GM12801 (cell line): ENCODE measurements around the gene SMIM12.

ENCODE experiments used
- TF ChIP-seq, protein P1 (sequence below): IDR thresholded peaks from one replicate; pipeline ENCODE4 v1.5.1; 2011; ENCODE audit warnings: control low read depth; ENCODE audit not compliant: insufficient read length; ENCODE audit errors: extremely low read depth

Gene SMIM12, protein sequence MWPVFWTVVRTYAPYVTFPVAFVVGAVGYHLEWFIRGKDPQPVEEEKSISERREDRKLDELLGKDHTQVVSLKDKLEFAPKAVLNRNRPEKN

GRCh38 chr1:34859446-34860200, at the start of gene SMIM12:
TSS of gene SMIM12 (minus strand) at chr1:34859749. CDS start at chr1:34855977, 3,772 bp downstream.
- TF ChIP-seq, protein P1, sequence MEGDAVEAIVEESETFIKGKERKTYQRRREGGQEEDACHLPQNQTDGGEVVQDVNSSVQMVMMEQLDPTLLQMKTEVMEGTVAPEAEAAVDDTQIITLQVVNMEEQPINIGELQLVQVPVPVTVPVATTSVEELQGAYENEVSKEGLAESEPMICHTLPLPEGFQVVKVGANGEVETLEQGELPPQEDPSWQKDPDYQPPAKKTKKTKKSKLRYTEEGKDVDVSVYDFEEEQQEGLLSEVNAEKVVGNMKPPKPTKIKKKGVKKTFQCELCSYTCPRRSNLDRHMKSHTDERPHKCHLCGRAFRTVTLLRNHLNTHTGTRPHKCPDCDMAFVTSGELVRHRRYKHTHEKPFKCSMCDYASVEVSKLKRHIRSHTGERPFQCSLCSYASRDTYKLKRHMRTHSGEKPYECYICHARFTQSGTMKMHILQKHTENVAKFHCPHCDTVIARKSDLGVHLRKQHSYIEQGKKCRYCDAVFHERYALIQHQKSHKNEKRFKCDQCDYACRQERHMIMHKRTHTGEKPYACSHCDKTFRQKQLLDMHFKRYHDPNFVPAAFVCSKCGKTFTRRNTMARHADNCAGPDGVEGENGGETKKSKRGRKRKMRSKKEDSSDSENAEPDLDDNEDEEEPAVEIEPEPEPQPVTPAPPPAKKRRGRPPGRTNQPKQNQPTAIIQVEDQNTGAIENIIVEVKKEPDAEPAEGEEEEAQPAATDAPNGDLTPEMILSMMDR = no peak

GRCh38 chr1:34908369-34908768, 48.8 kb upstream of the SMIM12 start:
- TF ChIP-seq, protein P1 = no peak

- TF ChIP-seq, protein P1 = no peak
These were observed 48.0 kb upstream of the SMIM12 start for GRCh38 chr1:34907487-34908090.

DNA sequence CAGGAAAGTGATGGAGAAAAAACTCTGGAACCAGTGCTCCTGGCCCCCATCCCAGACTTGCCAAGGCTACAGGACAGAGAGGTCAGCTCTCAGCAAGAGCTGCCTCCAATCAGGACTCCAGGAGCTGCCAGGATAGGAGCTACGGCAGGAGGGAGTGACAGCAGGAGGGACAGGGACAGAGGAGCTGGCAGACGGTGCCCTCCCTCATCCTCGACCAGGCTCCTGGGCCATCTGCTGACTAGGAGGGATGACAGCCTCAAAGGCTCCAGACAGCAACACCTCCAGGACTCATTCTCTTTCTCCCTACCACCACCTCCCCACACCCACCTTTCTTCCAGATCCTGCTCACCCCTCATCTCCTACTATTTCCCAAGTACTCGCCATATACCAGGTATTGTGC, 47.2 kb upstream of the SMIM12 start:
- TF ChIP-seq, protein P1 = no peak

- TF ChIP-seq, protein P1 = no peak
These were observed 46.7 kb upstream of the SMIM12 start for GRCh38 chr1:34906222-34906621.

GRCh38 chr1:34905098-34905459, 45.5 kb upstream of the SMIM12 start:
- TF ChIP-seq, protein P1 = no peak

DNA sequence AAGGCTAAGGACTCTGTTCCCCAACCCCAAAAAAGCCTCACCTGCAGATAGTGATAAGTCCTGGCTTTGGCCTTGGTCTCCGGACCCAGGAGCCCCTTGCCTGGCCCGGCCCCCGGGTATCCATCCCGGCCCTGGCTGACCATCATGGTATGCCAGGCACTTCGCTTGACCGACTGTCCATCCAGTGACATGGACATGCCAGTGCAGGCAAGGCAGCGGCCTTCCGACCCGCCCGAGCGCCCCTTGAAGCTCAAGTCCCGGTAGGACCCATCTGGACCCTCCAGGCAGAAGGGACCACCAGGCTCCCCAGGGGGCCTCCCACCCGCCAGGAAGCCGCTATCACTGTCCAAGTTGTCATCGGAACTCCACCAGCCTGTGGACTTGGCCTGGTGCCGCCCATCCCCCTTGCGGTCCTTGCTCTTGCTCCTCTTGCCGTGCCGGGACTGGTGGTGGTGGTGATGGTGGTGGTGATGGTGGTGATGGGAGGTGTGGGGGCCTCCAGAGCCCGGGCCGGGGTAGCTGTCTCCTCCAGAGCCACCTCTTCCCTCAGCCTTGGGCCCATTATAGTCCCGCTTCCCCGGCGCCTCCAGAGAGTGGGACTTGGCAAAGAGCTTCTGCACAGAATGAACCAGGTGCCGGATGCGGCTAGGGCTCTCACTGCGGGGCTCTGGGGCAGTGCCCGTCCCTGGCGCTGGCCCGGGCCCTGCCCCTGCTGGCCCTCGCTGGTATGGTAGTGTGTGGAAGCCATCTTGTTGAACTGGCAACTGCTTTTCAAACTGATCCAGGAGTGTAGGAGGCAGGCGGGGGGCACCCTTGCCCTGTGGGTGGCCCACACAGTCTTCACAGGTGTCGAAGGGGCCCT, 44.9 kb upstream of the SMIM12 start:
- TF ChIP-seq, protein P1 = no peak
